ENCODE results near the gene CKAP4.

DNA sequence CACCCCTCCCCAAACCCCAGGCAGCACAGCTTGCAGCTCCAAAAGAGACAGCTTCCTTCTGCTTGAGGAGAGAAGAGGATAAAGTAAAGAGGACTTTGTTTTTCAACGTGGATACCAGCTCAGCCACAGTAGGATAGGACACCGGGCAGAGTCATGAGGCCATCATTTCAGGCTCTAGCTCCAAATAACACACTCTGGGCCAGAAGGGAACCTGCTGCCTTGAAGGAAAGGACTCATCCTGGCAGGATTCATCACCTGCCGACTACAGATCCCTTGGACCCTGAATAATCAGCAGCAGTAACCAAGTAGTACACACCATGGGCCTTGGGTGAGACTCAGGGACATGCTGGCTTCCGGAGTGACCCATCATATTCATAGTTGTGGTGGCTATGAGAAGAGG lies 10.4 kb upstream of the CKAP4 start:
- TF ChIP-seq, protein P1, sequence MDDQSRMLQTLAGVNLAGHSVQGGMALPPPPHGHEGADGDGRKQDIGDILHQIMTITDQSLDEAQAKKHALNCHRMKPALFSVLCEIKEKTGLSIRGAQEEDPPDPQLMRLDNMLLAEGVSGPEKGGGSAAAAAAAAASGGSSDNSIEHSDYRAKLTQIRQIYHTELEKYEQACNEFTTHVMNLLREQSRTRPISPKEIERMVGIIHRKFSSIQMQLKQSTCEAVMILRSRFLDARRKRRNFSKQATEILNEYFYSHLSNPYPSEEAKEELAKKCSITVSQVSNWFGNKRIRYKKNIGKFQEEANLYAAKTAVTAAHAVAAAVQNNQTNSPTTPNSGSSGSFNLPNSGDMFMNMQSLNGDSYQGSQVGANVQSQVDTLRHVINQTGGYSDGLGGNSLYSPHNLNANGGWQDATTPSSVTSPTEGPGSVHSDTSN (IDR thresholded peaks at IDR 0.05) = no peak
- no peak for TF ChIP-seq POLR2A (IDR thresholded peaks at IDR 0.05; ENCODE audit: low read length)
- TF ChIP-seq, protein P2, sequence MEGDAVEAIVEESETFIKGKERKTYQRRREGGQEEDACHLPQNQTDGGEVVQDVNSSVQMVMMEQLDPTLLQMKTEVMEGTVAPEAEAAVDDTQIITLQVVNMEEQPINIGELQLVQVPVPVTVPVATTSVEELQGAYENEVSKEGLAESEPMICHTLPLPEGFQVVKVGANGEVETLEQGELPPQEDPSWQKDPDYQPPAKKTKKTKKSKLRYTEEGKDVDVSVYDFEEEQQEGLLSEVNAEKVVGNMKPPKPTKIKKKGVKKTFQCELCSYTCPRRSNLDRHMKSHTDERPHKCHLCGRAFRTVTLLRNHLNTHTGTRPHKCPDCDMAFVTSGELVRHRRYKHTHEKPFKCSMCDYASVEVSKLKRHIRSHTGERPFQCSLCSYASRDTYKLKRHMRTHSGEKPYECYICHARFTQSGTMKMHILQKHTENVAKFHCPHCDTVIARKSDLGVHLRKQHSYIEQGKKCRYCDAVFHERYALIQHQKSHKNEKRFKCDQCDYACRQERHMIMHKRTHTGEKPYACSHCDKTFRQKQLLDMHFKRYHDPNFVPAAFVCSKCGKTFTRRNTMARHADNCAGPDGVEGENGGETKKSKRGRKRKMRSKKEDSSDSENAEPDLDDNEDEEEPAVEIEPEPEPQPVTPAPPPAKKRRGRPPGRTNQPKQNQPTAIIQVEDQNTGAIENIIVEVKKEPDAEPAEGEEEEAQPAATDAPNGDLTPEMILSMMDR (IDR thresholded peaks at IDR 0.05) = no peak
- no peak for TF ChIP-seq HOXB13 (CRISPR knock-in tag; IDR thresholded peaks at IDR 0.05; ENCODE audit: low read depth)
